Mucosa of descending colon (tissue), 3 donors: Measurements from ENCODE around the gene UVRAG. TPM values are rescaled to one million over a fixed set of nuclear protein-coding genes. Genes with fewer than 3 reads are reported as not detected.

Experiments used
- ATAC-seq: fragments of 200-7000 bp; cut with Tn5 transposase; one replicate; pipeline ENCODE4 v1.9.1; 2020; ENCODE audit warnings: mild to moderate bottlenecking, moderate library complexity
- DNase-seq, 3 donors: peaks; one replicate each; pipeline ENCODE4 v3.0.0-alpha.2; 2020
- H3K36me3 ChIP-seq: fragments of 200-600 bp; one replicate; pipeline ENCODE4 v1.8.0; 2021; ENCODE audit warnings: low read depth, mild to moderate bottlenecking
- H3K4me1 ChIP-seq: fragments of 200-600 bp; one replicate; pipeline ENCODE4 v1.8.0; 2021; ENCODE audit warnings: low read depth, mild to moderate bottlenecking
- H3K4me3 ChIP-seq: fragments of 200-600 bp; one replicate; pipeline ENCODE4 v1.8.0; 2021; ENCODE audit warnings: mild to moderate bottlenecking
- H3K9me3 ChIP-seq: fragments of 200-600 bp; one replicate; pipeline ENCODE4 v1.8.0; 2021; ENCODE audit warnings: mild to moderate bottlenecking
- intact Hi-C, 2 donors: fragments of 100-400 bp; cut with DNase I in 1 of 2; cut with micrococcal nuclease in 1 of 2; formaldehyde crosslinking; loops; one replicate each; pipeline versions ENCODE4 v1.11.0 to v1.11.1; 2022; cut with DNase I, micrococcal nuclease
- total RNA-seq, 3 donors: library from RNA; stranded (reverse); fragmentation: NEBNext Ultra II Directional in 2 of 3; extraction: Animal tissue kit (Norgen Biotek cat#: 25700) in 2 of 3; gene quantifications; one replicate each; pipeline versions ENCODE4 v1.2.1 to v1.2.4, GENCODE V29; 2021 to 2023
- TF ChIP-seq, protein P1 (sequence below): fragments of 200-600 bp; IDR thresholded peaks from one replicate; pipeline ENCODE4 v1.8.0; 2022; ENCODE audit warnings: antibody characterized with exemption, mild to moderate bottlenecking
- donor health status: DM: no; HTN: no; CAD: no; lungs with moderate emphysema.
- donor health status: DM: no; HTN: no; CAD: no.
- donor health status: DM: no; HTN: yes; CAD: no.

The UVRAG gene
- total RNA-seq, 3 donors from 2014 or later = 14.9 to 37.1 (median 16.9) TPM

DNA sequence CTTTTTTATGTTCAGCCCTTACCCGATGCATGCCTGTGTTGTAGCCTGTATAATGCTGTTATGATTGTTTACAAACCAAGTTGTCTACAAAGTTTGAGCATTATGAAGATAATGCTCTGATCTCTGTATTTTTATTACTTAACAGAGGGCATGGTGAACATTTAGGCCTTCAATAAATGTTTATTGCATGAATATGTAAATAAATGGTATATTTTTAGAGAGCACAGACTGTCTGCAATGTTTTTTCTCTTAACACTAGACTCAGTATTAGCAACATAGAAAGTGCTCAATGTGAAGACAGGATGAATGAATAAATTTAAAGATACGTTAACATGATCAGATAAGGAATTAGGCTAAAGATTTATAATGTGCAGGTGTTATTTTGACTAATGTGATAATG, 130.9 kb downstream of the UVRAG start:
- no peak overlapping the region for H3K4me3 ChIP-seq
- intact Hi-C loops = no loop called here
- ATAC-seq (peak; percentile 40), DNase-seq (no peak)
- H3K4me1 ChIP-seq = peaks cover 24% of the 10 kb centered on the region
- H3K9me3 ChIP-seq = no peaks in the 10 kb centered on the region
- H3K36me3 ChIP-seq = no peaks in the 10 kb centered on the region
- TF ChIP-seq, protein P1, sequence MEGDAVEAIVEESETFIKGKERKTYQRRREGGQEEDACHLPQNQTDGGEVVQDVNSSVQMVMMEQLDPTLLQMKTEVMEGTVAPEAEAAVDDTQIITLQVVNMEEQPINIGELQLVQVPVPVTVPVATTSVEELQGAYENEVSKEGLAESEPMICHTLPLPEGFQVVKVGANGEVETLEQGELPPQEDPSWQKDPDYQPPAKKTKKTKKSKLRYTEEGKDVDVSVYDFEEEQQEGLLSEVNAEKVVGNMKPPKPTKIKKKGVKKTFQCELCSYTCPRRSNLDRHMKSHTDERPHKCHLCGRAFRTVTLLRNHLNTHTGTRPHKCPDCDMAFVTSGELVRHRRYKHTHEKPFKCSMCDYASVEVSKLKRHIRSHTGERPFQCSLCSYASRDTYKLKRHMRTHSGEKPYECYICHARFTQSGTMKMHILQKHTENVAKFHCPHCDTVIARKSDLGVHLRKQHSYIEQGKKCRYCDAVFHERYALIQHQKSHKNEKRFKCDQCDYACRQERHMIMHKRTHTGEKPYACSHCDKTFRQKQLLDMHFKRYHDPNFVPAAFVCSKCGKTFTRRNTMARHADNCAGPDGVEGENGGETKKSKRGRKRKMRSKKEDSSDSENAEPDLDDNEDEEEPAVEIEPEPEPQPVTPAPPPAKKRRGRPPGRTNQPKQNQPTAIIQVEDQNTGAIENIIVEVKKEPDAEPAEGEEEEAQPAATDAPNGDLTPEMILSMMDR = no peak

DNA sequence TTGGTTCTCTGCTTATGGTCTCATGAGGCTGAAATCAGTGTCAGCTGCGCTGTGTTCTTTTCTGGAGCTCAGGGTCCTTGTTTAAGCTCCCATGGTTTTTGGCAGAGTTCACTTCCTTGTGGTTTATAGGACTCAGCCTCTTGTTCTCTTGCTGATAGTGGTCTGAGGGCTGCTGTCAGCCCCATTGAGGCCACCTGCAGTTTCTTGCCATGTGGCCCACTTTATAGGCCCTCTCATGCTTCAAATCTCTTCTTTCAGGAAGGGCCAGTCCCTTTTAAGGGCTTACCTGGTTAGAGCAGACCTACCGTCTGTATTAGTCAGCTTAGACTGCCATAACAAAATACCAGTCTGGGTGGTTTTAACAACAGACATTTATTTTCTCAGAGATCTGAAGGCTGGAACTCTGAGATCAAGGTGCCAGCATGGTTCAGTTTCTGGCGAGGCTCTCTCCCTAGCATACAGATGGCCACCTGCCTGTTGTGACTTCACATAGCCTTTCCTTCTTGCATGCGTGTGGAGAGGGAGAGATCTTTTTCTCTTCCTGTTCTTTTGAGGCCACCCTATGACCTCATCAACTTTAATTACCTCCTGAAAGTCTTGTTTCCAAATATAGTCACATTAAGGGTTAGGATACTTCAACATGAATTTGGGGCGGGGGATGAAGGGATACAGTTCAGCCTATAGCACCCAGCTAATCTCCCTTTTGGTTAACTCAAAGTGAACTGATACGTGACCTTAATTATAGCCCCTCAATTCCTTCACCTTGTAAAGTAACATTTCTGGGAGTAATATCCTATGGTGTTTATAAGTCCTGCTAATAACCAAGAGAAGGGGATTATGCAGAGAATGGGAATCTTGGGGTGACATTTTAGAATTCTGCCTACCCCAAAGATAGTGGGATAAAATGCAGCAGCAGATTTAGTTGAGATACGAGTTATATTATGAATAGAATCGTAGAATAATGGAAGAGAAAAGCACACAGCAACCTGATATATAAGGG, 131.8 kb downstream of the UVRAG start:
- TF ChIP-seq, protein P1 = no peak
- H3K9me3 ChIP-seq = no peaks in the 10 kb centered on the region
- peak; percentile 78 for ATAC-seq
- H3K4me1 ChIP-seq = peaks cover 31% of the 10 kb centered on the region
- H3K36me3 ChIP-seq = no peaks in the 10 kb centered on the region
- no peak overlapping the region for H3K4me3 ChIP-seq
- intact Hi-C loops = no loop called here
- peak in 2 of 3 donors; percentile 28 for DNase-seq

GRCh38 chr11:75949023-75949672, 134.1 kb downstream of the UVRAG start:
- Histone ChIP-seq H3K4me3 (no peak overlapping the region), H3K36me3 (no peaks in the 10 kb centered on the region), H3K4me1 (peaks cover 29% of the 10 kb centered on the region), H3K9me3 (no peaks in the 10 kb centered on the region)
- no peak for ATAC-seq
- intact Hi-C loops = no loop called here
- TF ChIP-seq, protein P1 = no peak
- DNase-seq = no peak

DNA sequence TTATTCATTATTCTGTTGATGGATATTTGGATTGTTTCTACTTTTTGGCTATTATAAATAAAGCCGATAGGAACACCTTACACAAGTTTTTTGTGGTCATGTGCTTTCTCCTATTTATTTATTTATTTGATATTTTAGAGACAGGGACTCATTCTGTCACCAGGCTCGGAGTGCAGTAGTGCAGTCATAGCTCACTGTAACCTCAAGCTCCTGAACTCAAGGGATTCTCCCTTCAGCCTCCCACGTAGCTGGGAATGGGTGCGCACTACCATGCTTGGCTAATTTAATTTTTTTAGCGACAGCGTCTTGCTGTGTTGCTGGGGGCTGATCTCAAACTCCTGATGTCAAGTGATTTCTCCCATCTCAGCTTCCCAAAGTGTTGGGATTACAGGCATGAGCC, 135.1 kb downstream of the UVRAG start:
- no peaks in the 10 kb centered on the region for H3K9me3 ChIP-seq
- H3K36me3 ChIP-seq = no peaks in the 10 kb centered on the region
- peaks cover 27% of the 10 kb centered on the region for H3K4me1 ChIP-seq
- DNase-seq = no peak
- TF ChIP-seq, protein P1 = no peak
- no peak overlapping the region for H3K4me3 ChIP-seq
- intact Hi-C loops = no loop called here
- ATAC-seq = no peak

- DNase-seq (no peak), ATAC-seq (no peak)
- H3K9me3 ChIP-seq = no peaks in the 10 kb centered on the region
- H3K4me3 ChIP-seq = no peak overlapping the region
- H3K36me3 ChIP-seq = no peaks in the 10 kb centered on the region
- H3K4me1 ChIP-seq = peaks cover 10% of the 10 kb centered on the region
- TF ChIP-seq, protein P1 = no peak
- intact Hi-C loops = no loop called here
Measured at GRCh38 chr11:75954039-75954438, 139.0 kb downstream of the UVRAG start.
